ENCODE results near the gene TIPARP. TPM values are rescaled to one million over a fixed set of nuclear protein-coding genes. Genes with fewer than 3 reads are reported as not detected.

Gene TIPARP
- total RNA-seq, 1 donor from 2014 or later, result 40.6 TPM

- H3K4me3 ChIP-seq (ENCODE audit: low read depth, low read length), result peak overlapping the region; percentile 91
- TF ChIP-seq, protein P1, sequence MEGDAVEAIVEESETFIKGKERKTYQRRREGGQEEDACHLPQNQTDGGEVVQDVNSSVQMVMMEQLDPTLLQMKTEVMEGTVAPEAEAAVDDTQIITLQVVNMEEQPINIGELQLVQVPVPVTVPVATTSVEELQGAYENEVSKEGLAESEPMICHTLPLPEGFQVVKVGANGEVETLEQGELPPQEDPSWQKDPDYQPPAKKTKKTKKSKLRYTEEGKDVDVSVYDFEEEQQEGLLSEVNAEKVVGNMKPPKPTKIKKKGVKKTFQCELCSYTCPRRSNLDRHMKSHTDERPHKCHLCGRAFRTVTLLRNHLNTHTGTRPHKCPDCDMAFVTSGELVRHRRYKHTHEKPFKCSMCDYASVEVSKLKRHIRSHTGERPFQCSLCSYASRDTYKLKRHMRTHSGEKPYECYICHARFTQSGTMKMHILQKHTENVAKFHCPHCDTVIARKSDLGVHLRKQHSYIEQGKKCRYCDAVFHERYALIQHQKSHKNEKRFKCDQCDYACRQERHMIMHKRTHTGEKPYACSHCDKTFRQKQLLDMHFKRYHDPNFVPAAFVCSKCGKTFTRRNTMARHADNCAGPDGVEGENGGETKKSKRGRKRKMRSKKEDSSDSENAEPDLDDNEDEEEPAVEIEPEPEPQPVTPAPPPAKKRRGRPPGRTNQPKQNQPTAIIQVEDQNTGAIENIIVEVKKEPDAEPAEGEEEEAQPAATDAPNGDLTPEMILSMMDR (conservative IDR thresholded peaks at IDR 0.05; ENCODE audit: low read depth, low read length), result peak; percentile 43
- DNase-seq (ENCODE audit: low read depth), result no peak
These were observed 780 bp downstream of the TIPARP start for GRCh38 chr3:156674911-156675829.

DNA sequence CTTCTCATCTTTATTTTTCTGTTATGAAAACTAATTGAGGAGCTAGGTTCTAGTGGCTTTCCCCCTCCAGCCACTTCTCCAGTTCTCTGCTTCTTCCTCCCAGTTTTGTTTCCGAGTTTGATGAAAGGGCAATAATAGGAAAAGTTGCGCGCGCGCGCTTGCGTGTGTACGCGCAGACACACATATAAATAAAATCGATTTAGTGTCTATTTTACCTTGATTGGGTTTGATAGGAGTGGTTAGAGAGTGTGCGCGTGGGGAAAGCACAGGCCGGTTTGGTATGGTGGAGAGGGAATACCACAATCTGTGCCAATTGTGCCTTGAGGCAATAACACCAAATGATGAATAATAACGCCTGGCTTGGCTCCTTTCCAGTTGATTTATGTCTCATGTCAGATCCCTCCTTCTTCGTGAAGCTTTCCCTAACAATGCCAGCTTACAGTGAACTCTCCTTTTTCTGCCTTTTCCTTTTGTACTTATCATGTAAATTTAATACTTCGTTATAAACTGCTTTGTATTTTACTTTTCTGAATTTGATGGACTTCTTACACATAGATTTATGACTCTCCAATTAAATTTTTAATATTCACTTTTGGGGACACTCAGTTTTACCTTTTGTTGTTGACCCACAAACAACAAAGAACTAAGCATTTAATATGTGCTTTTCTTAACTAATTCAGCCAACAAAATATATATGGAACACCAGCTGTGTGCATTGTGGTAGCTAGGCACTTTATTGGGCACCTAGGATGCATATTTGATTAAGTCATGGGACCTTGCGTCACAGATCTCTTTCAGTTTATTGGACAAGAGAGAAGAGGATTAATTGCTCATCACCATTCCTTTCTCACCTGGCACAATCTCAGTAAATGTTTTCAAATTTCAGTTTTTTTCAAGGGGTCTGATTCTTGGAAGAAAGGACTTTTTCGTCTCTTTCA lies 1.7 kb downstream of the TIPARP start:
- no peak for DNase-seq (ENCODE audit: low read depth)
- H3K4me3 ChIP-seq (ENCODE audit: low read depth, low read length), result peak overlapping the region; percentile 91
- TF ChIP-seq, protein P1 (conservative IDR thresholded peaks at IDR 0.05; ENCODE audit: low read depth, low read length), result no peak

GRCh38 chr3:156676768-156677479 lies 2.5 kb downstream of the TIPARP start:
- peak overlapping the region; percentile 91 for H3K4me3 ChIP-seq (ENCODE audit: low read depth, low read length)
- TF ChIP-seq, protein P1 (conservative IDR thresholded peaks at IDR 0.05; ENCODE audit: low read depth, low read length), result no peak
- no peak for DNase-seq (ENCODE audit: low read depth)

GRCh38 chr3:156677536-156677935 lies 3.1 kb downstream of the TIPARP start:
- DNase-seq (ENCODE audit: low read depth), result no peak
- H3K4me3 ChIP-seq (ENCODE audit: low read depth, low read length), result peak overlapping the region; percentile 91
- TF ChIP-seq, protein P1 (conservative IDR thresholded peaks at IDR 0.05; ENCODE audit: low read depth, low read length), result no peak

- H3K4me3 ChIP-seq (ENCODE audit: low read depth, low read length), result peak overlapping the region; percentile 91
- no peak for DNase-seq (ENCODE audit: low read depth)
- TF ChIP-seq, protein P1 (conservative IDR thresholded peaks at IDR 0.05; ENCODE audit: low read depth, low read length), result no peak
These were observed 3.8 kb downstream of the TIPARP start for GRCh38 chr3:156678197-156678596.

DNA sequence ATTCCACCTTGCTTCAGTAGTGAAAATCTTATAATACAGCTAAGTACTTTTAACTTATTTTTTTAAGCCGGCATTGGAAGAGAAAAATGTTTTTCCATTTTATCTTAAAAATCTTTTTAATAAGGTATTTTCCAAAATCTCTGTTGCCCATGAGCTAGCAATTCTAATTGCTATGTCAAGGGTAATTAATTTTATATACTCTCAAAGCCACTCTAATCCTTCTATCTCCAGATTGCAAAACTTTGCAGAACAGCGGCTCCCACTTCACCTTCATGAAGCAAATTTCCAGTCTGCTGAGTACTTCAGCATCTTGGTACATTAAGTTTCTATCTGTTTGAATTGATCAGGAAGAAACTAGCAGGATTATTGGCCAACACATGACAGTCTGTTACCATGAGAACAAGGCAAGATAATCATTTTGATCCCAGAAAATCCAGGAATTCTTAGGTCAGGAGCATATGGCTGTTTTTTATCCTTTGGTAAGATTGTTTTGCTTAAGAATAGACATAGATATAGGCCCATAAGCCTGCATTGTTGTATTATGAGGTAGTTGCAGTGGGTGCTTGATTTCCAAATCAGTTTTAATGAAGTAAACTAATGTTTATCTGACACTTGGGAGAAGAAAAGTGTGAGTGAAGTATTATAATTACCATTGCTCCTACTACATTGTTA lies 6.0 kb downstream of the TIPARP start:
- TF ChIP-seq, protein P1 (conservative IDR thresholded peaks at IDR 0.05; ENCODE audit: low read depth, low read length), result no peak
- H3K4me3 ChIP-seq (ENCODE audit: low read depth, low read length), result no peak overlapping the region
- no peak for DNase-seq (ENCODE audit: low read depth)

Data from epithelial cell of proximal tubule (primary cell).